ENCODE data around the gene GPHA2. TPM values are rescaled to one million over a fixed set of nuclear protein-coding genes. Genes with fewer than 3 reads are reported as not detected.

Gene GPHA2
- total RNA-seq, 2 experiments from 2014 or later: 0.49 to 0.56 TPM

DNA sequence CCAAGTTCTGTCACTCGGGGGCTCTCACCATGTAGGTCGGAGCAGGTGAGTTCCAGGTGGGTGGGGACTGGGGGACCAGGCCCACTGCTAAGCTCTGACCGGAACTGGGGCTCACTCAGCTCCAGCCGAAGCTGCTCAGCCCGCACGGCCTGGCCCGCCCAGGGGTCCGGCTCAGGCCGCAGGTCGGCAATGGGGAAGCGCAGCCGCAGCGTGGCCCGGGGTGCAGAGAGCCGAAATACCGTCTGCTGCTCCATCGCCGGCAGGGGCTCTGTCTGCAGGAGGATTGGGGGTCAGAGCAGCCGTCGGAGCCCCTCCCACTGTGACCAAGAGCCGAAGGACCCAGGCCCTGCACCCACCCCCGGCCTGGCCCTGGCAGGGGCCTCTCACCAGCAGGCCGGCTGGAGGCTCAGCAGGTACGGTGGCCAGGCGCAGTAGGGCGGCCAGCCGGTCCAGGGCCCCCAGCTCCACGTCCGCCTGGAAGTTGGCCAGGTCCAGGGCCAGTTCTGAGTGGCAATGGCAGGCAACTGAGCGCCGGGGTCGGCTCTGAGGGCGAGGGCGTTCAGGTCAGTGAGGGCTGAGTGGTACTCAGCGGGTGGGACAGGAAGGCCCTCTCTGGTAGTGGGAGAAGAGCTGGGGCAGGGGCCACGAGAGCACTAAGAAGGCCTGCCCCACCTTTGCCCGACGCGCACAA is 25.9 kb downstream of the GPHA2 start:
- POLR2A ChIA-PET: no interaction called here

DNA sequence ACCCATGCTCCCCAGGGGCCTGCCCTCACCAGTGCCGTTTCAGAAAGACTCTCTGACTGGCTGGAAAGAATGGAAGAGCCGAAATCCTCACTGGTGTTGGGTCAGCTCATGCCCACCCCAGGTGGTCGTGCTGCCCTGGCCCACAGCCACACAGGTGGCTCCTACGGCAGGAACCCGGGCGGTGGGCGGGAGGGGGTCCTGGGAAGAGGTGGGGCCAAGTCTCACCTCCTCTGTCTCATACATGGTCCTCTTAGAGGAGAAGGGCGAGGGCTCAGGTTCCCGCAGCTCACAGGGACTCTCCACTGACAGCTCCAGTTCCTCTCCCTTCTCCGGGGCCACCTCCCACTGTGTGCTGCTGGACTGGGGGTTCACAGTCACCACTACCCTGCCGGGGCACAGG is 26.9 kb downstream of the GPHA2 start:
- Histone ChIP-seq H3K4me1 (ENCODE audit: insufficient read depth, low read length) (no peaks in the 10 kb centered on the region), H3K27me3 (ENCODE audit: control insufficient read depth in 1 of 2, insufficient read depth in 2 of 2, low read length in 2 of 2) (no peaks in the 10 kb centered on the region), H3K36me3 (ENCODE audit: insufficient read depth, low read length) (peaks cover 84% of the 10 kb centered on the region), H3K27ac (ENCODE audit: low read depth in 1 of 2, low read length in 2 of 2) (no peak overlapping the region), H3K9me3 (ENCODE audit: control insufficient read depth in 1 of 2, insufficient read depth in 1 of 2, low read length in 2 of 2) (no peaks in the 10 kb centered on the region), H3K4me3 (ENCODE audit: low read length) (no peak overlapping the region)
- Mint-ChIP-seq H3K36me3 (ENCODE audit: low read depth) (peaks cover 76% of the 10 kb centered on the region), H3K4me3 (no peak overlapping the region), H3K27me3 (no peaks in the 10 kb centered on the region), H3K27ac (no peak overlapping the region), H3K4me1 (ENCODE audit: low read depth) (no peaks in the 10 kb centered on the region), H3K9me3 (no peaks in the 10 kb centered on the region)
- DNase-seq (no peak), ATAC-seq (ENCODE audit: poor library complexity) (no peak)
- ChIA-PET CTCF (no interaction called here), POLR2A (no interaction called here)
- TF ChIP-seq, protein P1, sequence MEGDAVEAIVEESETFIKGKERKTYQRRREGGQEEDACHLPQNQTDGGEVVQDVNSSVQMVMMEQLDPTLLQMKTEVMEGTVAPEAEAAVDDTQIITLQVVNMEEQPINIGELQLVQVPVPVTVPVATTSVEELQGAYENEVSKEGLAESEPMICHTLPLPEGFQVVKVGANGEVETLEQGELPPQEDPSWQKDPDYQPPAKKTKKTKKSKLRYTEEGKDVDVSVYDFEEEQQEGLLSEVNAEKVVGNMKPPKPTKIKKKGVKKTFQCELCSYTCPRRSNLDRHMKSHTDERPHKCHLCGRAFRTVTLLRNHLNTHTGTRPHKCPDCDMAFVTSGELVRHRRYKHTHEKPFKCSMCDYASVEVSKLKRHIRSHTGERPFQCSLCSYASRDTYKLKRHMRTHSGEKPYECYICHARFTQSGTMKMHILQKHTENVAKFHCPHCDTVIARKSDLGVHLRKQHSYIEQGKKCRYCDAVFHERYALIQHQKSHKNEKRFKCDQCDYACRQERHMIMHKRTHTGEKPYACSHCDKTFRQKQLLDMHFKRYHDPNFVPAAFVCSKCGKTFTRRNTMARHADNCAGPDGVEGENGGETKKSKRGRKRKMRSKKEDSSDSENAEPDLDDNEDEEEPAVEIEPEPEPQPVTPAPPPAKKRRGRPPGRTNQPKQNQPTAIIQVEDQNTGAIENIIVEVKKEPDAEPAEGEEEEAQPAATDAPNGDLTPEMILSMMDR (IDR thresholded peaks at IDR 0.05): no peak
- intact Hi-C loops (cut with DNase I, micrococcal nuclease): no loop called here

More for the DNA sequence above, 25.9 kb downstream of the GPHA2 start:
- intact Hi-C loops (cut with DNase I, micrococcal nuclease): no loop called here
- Mint-ChIP-seq H3K36me3 (ENCODE audit: low read depth) (peaks cover 72% of the 10 kb centered on the region), H3K4me1 (ENCODE audit: low read depth) (no peaks in the 10 kb centered on the region), H3K4me3 (no peak overlapping the region), H3K9me3 (no peaks in the 10 kb centered on the region), H3K27me3 (no peaks in the 10 kb centered on the region), H3K27ac (no peak overlapping the region)
- H3K9me3 ChIP-seq (ENCODE audit: control insufficient read depth in 1 of 2, insufficient read depth in 1 of 2, low read length in 2 of 2): no peaks in the 10 kb centered on the region
- TF ChIP-seq, protein P1 (IDR thresholded peaks at IDR 0.05): no peak
- H3K4me3 ChIP-seq (ENCODE audit: low read length): no peak overlapping the region
- H3K36me3 ChIP-seq (ENCODE audit: insufficient read depth, low read length): peaks cover 89% of the 10 kb centered on the region
- H3K27me3 ChIP-seq (ENCODE audit: control insufficient read depth in 1 of 2, insufficient read depth in 2 of 2, low read length in 2 of 2): no peaks in the 10 kb centered on the region
- DNase-seq (peak in 1 of 14 experiments; percentile 27), ATAC-seq (ENCODE audit: poor library complexity) (no peak)
- H3K27ac ChIP-seq (ENCODE audit: low read depth in 1 of 2, low read length in 2 of 2): no peak overlapping the region
- peaks cover under 1% of the 10 kb centered on the region for H3K4me1 ChIP-seq (ENCODE audit: insufficient read depth, low read length)
- CTCF ChIA-PET: no interaction called here

DNA sequence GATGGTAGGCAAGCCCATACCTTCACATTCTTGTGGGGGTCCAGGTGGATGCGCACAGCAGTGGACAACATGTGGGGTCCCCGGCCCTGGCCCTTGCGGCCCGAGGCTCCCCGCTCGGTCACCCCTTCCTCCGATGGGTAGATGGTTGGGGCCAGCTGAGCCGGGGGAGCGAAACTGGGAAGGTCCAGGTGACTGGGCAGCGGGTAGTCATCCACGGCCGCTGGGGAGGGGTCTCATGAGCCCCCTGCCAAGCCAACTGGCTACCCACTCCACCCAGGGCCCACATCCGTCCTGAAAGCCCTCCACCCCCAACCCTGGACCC is 29.4 kb downstream of the GPHA2 start:
- H3K36me3 ChIP-seq (ENCODE audit: insufficient read depth, low read length): peaks cover 83% of the 10 kb centered on the region
- DNase-seq: peak in 1 of 14 experiments; percentile 20
- POLR2A ChIA-PET: no interaction called here
- Mint-ChIP-seq H3K27ac (no peak overlapping the region), H3K4me3 (no peak overlapping the region), H3K4me1 (ENCODE audit: low read depth) (peaks cover 5% of the 10 kb centered on the region), H3K27me3 (no peaks in the 10 kb centered on the region), H3K9me3 (no peaks in the 10 kb centered on the region), H3K36me3 (ENCODE audit: low read depth) (peaks cover 63% of the 10 kb centered on the region)
- ATAC-seq (ENCODE audit: poor library complexity): no peak
- no peaks in the 10 kb centered on the region for H3K9me3 ChIP-seq (ENCODE audit: control insufficient read depth in 1 of 2, insufficient read depth in 1 of 2, low read length in 2 of 2)
- H3K27ac ChIP-seq (ENCODE audit: low read depth in 1 of 2, low read length in 2 of 2): no peak overlapping the region
- TF ChIP-seq, protein P1 (IDR thresholded peaks at IDR 0.05): no peak
- H3K27me3 ChIP-seq (ENCODE audit: control insufficient read depth in 1 of 2, insufficient read depth in 2 of 2, low read length in 2 of 2): no peaks in the 10 kb centered on the region
- intact Hi-C loops (cut with DNase I, micrococcal nuclease): no loop called here
- CTCF ChIA-PET: no interaction called here
- H3K4me1 ChIP-seq (ENCODE audit: insufficient read depth, low read length): no peaks in the 10 kb centered on the region
- no peak overlapping the region for H3K4me3 ChIP-seq (ENCODE audit: low read length)
